Stimulated activated CD8-positive, alpha-beta memory T cell treated with anti-CD3 and anti-CD28 coated beads, Interleukin-15, amount 100 ng/mL, for 4 hours (primary cell): Measurements from ENCODE around the gene CDH13.

Experiments used
- DNase-seq, 2 donors: peaks; one replicate each; pipeline ENCODE4 v3.0.0-alpha.2; 2020; ENCODE audit warnings: low read depth in 2 of 2

Gene CDH13

GRCh38 chr16:83742124-83742899 lies 1115.5 kb downstream of the CDH13 start:
- DNase-seq: no peak

DNA sequence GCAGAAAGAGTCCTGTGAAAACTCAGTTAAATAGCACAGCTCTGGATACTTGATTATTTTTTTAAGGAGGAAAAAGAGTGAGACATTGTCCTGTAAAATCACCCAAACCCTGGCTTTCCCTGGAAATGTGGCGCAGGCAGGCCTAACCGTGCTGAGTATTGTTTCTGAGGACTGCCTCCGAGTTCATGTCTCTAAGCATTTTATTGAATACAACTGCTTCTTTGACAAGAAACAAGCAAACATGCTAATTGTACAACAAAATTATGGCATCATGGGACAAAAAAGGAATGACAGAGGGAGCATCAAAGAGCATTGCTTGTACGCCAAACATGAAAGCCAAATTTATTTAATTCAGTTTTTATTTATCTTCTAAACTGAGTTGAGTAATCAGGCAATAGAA lies 1116.5 kb downstream of the CDH13 start:
- DNase-seq: no peak

- no peak for DNase-seq
These were observed 1117.0 kb downstream of the CDH13 start for GRCh38 chr16:83743720-83744119.

- no peak for DNase-seq
These were observed 1117.7 kb downstream of the CDH13 start for GRCh38 chr16:83744441-83744981.

DNA sequence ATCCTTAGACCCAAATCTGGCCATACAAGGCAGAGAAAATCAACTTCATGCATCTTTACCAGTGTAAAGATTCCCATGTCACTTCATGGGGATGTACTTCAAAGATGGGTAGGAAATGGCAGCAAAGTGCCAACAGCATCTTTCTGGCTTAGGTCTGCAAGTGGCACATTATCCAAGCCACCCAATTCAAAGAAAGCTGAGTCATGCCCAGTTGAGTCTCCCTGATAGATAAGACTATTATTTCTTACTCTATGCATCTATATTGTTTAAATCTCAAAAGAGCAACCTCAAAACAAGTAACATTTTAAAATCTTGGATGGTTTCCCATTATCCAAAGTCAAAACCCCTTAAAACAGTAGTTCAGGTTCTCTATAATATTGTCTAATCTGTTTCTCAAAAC lies 1119.8 kb downstream of the CDH13 start:
- DNase-seq: no peak

DNA sequence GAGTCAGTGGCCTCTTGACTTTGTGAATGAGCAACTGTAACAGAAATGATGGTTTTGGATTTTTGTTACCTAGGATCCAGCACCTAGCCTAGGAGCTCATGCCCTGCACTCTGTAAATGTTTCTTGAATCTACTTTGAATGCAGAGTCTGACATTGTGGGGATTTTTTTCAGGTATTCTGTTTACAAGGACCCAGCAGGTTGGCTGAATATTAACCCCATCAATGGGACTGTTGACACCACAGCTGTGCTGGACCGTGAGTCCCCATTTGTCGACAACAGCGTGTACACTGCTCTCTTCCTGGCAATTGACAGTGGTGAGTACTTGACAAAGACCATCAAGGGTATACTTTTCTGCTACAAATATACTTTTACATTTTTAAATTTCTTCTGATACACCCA lies 1121.2 kb downstream of the CDH13 start:
- no peak for DNase-seq

DNA sequence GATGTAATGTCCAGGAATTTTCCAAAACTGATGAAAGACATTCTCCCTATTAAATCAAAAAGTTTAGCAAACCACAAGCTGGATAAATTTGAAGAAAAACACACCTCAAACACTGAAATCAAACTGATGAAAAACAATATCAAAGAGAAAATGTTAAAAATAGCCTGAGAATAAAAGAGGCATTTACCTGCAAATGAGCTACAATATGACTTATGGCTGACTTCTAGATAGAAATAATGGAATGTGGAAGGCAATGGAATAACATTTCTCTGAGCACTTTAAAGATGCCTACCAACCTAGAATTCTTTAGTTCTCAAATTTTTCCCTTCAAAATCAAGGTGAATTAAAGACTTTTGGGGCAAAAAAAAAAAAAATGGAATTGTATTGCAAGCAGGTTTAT lies 1128.6 kb downstream of the CDH13 start:
- no peak for DNase-seq

GRCh38 chr16:83762141-83762991 lies 1135.6 kb downstream of the CDH13 start:
- no peak for DNase-seq

DNA sequence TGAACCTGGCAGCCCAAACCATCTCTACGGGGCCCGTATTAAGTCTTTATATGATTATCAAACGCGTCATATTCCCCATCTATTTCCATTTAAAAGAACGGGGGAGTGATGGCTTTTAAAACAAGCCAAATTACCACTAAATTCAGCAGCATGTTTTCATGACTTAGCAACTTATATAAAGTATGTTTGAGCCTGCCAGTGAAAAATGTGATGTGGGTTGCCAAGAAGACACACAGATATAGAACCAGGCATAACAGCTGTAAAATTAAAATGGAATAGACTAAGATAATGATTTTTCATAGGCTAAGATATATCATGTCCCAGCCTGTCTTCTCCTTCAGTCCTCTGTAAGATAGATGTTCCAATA lies 1136.2 kb downstream of the CDH13 start:
- no peak for DNase-seq

- DNase-seq: no peak
These were observed 1142.2 kb downstream of the CDH13 start for GRCh38 chr16:83768986-83769385.

- DNase-seq: no peak
These were observed 1142.7 kb downstream of the CDH13 start for GRCh38 chr16:83769397-83770008.

DNA sequence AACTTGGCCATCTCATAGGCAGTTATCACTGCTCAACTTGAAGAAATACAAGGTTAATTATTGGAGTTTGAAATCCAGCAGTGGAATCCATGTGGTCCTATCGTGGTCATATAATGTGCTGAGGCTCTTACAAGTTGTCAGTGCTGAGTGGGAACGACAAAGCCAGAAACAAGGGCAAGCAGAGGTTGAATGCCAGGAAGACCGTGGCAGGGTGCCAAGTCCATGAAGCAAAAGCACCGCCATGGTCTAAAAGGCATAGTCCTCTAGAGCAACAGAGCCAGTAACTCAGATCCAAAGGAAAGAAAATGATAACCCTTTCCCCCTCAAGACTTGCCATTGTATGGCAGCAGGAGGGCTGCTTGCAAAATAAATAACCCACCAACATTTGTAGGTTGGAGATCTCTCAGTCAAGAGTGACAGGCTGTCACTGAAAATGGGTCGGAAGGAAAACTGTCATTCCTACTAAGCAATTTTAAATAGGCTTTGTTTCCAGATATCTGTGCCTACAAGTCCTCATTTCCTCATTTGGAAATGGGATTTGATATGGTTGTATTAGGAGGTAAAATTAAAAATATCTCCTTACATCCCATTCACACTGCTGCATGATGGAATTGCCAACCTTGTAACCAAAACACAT lies 1144.7 kb downstream of the CDH13 start:
- no peak for DNase-seq

DNA sequence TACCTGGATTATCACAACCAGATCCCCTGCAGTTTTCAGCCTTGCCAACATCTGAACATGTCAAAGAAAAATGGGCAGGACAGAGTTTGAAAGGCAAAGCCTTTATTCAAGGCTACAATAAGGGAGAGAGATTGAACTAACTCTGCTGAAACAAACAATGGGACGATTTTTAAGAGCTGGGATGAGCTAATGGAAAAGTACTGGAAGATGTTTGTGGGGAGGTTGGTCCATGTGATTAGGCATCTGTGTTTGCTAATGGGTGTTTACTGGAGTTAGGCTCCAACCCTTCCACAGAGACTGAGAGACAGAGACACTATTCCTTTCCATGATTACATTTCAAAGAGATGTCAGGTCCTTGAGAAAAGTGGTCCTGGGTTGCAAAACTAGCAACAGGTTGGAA lies 1146.0 kb downstream of the CDH13 start:
- DNase-seq: no peak

DNA sequence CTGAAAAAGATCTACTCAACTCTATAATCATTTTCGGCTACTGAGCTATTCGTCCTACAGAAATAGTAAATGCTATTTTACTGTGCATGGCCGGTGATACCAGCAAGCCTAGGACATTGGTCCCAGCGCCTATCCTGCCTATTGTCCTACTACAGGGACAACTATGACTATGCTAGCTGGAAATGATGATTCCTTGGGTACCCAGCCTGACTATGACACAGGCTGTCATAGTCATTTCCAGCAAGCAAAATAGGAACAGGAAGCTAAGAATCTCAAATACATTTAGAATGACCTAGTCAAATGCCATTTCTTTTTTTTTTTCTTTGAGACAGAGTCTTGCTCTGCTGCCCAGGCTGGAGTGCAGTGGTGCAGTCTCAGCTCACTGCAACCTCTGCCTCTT lies 1147.3 kb downstream of the CDH13 start:
- no peak for DNase-seq

- DNase-seq: no peak
These were observed 1150.2 kb downstream of the CDH13 start for GRCh38 chr16:83776944-83777343.

DNA sequence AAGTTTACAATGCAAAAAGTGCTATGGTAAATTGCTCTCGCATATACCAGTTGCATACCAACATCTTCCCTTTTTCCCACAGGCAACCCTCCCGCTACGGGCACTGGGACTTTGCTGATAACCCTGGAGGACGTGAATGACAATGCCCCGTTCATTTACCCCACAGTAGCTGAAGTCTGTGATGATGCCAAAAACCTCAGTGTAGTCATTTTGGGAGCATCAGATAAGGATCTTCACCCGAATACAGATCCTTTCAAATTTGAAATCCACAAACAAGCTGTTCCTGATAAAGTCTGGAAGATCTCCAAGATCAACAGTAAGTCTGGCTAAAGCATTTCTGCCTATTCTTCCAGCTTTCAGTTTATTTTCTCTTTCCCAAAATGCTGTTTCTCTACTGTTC lies 1153.1 kb downstream of the CDH13 start:
- DNase-seq: no peak

- DNase-seq: no peak
These were observed 1158.7 kb downstream of the CDH13 start for GRCh38 chr16:83785455-83785854.

- DNase-seq: no peak
These were observed 1163.1 kb downstream of the CDH13 start for GRCh38 chr16:83789642-83790401.

DNA sequence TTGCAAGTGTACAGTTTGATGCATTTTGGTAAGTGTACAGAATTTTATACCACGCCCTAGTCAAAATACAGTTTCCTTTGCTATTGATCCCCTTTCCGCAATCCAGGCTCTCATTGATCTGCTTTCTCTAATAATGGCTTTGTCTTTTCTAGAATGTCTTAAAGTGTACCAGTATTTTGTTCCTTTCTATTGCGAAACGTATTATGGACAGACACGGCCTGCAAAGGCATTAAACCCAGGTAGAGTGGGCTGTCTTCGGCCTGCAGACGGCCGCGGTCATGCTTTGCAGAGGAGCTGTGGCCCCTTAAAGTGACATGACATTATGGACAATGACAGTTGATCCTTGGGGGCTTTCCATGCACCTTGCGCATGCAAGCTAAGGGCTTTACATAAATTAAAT lies 1165.1 kb downstream of the CDH13 start:
- no peak for DNase-seq

DNA sequence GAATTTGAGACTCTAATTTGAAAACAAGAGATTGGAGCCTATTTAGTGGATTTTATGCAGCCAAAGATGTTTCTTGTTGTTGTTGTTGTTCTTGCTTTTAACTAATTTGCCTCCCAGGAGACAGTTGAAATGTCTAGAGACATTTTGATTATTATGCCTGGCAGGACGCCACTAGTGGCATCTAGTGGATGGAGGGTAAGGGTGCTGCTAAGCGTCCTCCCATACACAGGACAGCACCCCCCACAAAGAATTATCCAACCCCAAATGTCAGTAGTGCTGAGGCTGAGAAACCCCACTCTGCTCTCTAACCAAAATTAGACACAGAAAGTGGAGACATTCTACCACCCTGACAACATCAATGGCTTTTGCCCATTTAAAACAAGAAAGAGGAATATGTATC lies 1165.6 kb downstream of the CDH13 start:
- DNase-seq: no peak

DNA sequence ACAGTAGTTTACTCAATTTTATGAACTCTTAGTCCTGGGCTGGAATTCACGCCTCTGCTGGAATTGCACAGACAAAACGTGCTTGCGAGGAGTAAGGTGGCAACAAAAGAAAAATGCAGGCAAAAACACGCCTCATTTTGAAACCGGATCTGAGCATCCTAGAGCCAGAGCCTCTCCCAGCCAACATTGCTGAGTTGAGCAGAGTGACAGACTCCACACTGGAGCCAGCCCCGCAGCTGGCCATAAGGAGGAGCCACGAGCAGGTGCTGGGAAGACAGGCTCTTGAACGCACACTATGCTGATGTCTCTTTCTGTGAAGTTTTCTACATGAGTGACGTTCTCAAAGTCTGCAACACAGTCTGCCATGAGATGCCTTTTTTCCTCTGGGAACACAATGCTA lies 1166.4 kb downstream of the CDH13 start:
- no peak for DNase-seq
